Liver (tissue), 9 donors: ENCODE measurements around the gene LYSMD2. TPM values are rescaled to one million over a fixed set of nuclear protein-coding genes. Genes with fewer than 3 reads are reported as not detected.

Experiments
- DNase-seq: peaks from one replicate; pipeline ENCODE4 v3.0.0-alpha.2; 2017; ENCODE audit warnings: low spot score
- H3K27ac ChIP-seq, 2 donors: one replicate each; pipeline ENCODE4 v1.7.0; 2013; ENCODE audit warnings: inconsistent platforms in 2 of 2, low read length in 2 of 2, control low read depth in 1 of 2, low read depth in 1 of 2, mild to moderate bottlenecking in 1 of 2
- H3K27me3 ChIP-seq, 4 donors: one replicate each; pipeline versions ENCODE4 v1.6.1 to v1.7.0; 2013; ENCODE audit warnings: low read length in 3 of 4, inconsistent platforms in 1 of 4, mild to moderate bottlenecking in 1 of 4, moderate library complexity in 1 of 4; ENCODE audit not compliant: control insufficient read depth in 4 of 4, insufficient read depth in 4 of 4
- H3K36me3 ChIP-seq, 4 donors: one replicate each; pipeline versions ENCODE4 v1.6.1 to v1.7.0; 2013; ENCODE audit warnings: low read length in 3 of 4, mild to moderate bottlenecking in 3 of 4, low read depth in 1 of 4, moderate library complexity in 1 of 4; ENCODE audit not compliant: control insufficient read depth in 4 of 4, insufficient read depth in 3 of 4
- H3K4me1 ChIP-seq, 4 donors: one replicate each; pipeline versions ENCODE4 v1.6.1 to v1.7.0; 2013; ENCODE audit warnings: low read length in 3 of 4, mild to moderate bottlenecking in 3 of 4, moderate library complexity in 1 of 4; ENCODE audit not compliant: control insufficient read depth in 4 of 4, insufficient read depth in 4 of 4
- H3K4me3 ChIP-seq, 3 donors: one replicate each; pipeline versions ENCODE4 v1.6.1 to v1.7.0; 2013; ENCODE audit warnings: low read length in 3 of 3, control low read depth in 1 of 3, low read depth in 1 of 3, mild to moderate bottlenecking in 1 of 3
- H3K9ac ChIP-seq, 2 donors: one replicate each; pipeline ENCODE4 v1.7.0; 2013; ENCODE audit warnings: low read length in 2 of 2, mild to moderate bottlenecking in 2 of 2, moderate library complexity in 2 of 2, control low read depth in 1 of 2, low read depth in 1 of 2
- H3K9me3 ChIP-seq, 4 donors: one replicate each; pipeline versions ENCODE4 v1.6.1 to v1.7.0; 2013; ENCODE audit warnings: low read length in 3 of 4; ENCODE audit not compliant: control insufficient read depth in 4 of 4
- ATF3 ChIP-seq: IDR thresholded peaks from 2 replicates; pipeline ENCODE4 v1.6.1; 2016; ENCODE audit warnings: antibody characterized with exemption
- EGR1 ChIP-seq, 2 donors: IDR thresholded peaks; 2 replicates each; pipeline ENCODE4 v1.6.1; 2016 to 2018; ENCODE audit warnings: antibody characterized with exemption in 2 of 2, low read depth in 2 of 2
- FOXA1 ChIP-seq: IDR thresholded peaks from 2 replicates; pipeline ENCODE4 v1.6.1; 2016; ENCODE audit warnings: antibody characterized with exemption
- GABPA ChIP-seq, 2 donors: IDR thresholded peaks in 1 of 2; conservative IDR thresholded peaks in 1 of 2; 2 replicates each; pipeline ENCODE4 v1.6.1; 2016; ENCODE audit warnings: antibody characterized with exemption in 2 of 2, mild to moderate bottlenecking in 1 of 2, moderate library complexity in 1 of 2
- HNF4A ChIP-seq, 2 donors: conservative IDR thresholded peaks; 2 replicates each; pipeline ENCODE4 v1.6.1; 2016; ENCODE audit warnings: antibody characterized with exemption in 2 of 2, mild to moderate bottlenecking in 2 of 2
- HNF4G ChIP-seq: IDR thresholded peaks from 2 replicates; pipeline ENCODE4 v1.6.1; 2016; ENCODE audit warnings: antibody characterized with exemption
- JUND ChIP-seq, 2 donors: IDR thresholded peaks; 2 replicates each; pipeline ENCODE4 v1.6.1; 2016; ENCODE audit warnings: antibody characterized with exemption in 2 of 2
- RAD21 ChIP-seq, 2 donors: IDR thresholded peaks; 2 replicates each; pipeline ENCODE4 v1.6.1; 2016; ENCODE audit warnings: antibody characterized with exemption in 2 of 2, mild to moderate bottlenecking in 2 of 2
- REST ChIP-seq: IDR thresholded peaks from 2 replicates; pipeline ENCODE4 v1.6.1; 2016; ENCODE audit warnings: antibody characterized with exemption, mild to moderate bottlenecking
- RXRA ChIP-seq, 2 donors: IDR thresholded peaks; 2 replicates each; pipeline ENCODE4 v1.6.1; 2017 to 2018; ENCODE audit warnings: antibody characterized with exemption in 2 of 2, mild to moderate bottlenecking in 1 of 2
- SP1 ChIP-seq: IDR thresholded peaks from 2 replicates; pipeline ENCODE4 v1.6.1; 2018; ENCODE audit warnings: antibody characterized with exemption, mild to moderate bottlenecking
- TAF1 ChIP-seq: conservative IDR thresholded peaks from 2 replicates; pipeline ENCODE4 v1.6.1; 2016; ENCODE audit warnings: antibody characterized with exemption, mild to moderate bottlenecking
- ZBTB33 ChIP-seq: IDR thresholded peaks from 2 replicates; pipeline ENCODE4 v1.6.1; 2016; ENCODE audit warnings: antibody characterized with exemption
- WGBS: extraction: QIAGEN DNeasy Blood & Tissue Kit; methylation state at CpG from one replicate; pipeline ENCODE4 v1.1.7; 2013; 5-methylcytosine and 5-hydroxymethylcytosine counted together
- polyA plus RNA-seq, 2 donors: library from polyadenylated mRNA; stranded (reverse) in 1 of 2; unstranded in 1 of 2; fragments of 200-250 nt in 1 of 2; fragments of >200 nt in 1 of 2; fragmentation: Nextera tagmentation in 1 of 2; extraction: Ambion mirVana in 1 of 2; gene quantifications; one replicate each; pipeline versions ENCODE4 v1.2.1 to v1.2.3, GENCODE V29; 2013 to 2015
- total RNA-seq, 2 donors: library from RNA; depleted of rRNA; stranded (reverse); fragments of >200 nt; gene quantifications; one replicate each; pipeline ENCODE4 v1.2.3, GENCODE V29; 2014
- TF ChIP-seq, protein P1 (sequence below): fragments of 150-350 bp; IDR thresholded peaks from 2 replicates; pipeline ENCODE4 v1.5.1; 2017; ENCODE audit warnings: improper control_type of control experiment, low read depth, low read length; ENCODE audit not compliant: missing input control
- donor health status: healthy.
- donor health status: healthy.
- donor health status: healthy.
- donor health status: healthy.
- donor health status: healthy.

Gene LYSMD2
- total and polyA plus RNA-seq, 4 donors, result 5.2 to 9.4 (median 6.5) TPM

DNA sequence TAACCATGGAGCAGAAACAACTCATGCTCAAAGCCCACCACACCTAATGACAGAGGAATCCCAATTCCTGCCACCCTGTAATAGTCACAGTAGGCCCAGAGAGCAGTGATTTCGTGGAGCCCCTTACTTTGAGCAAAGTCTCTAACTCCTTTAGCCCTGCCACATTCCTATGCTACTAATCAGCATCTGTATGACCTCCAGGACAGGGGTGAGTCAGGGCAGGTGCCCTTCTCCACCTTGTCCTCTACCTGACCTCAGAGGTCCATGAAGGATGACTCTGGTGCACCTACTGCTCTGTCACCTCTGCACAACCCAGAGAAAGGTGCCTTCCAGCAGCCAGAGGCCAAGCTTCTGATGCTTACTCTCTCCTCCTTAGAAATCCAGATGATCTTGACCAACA lies 62.2 kb downstream of the LYSMD2 start:
- no peak overlapping the region for H3K9ac ChIP-seq
- no peaks in the 10 kb centered on the region for H3K4me1 ChIP-seq
- H3K27me3 ChIP-seq, result peaks cover 0 to 2% (median 0%) of the 10 kb centered on the region in 4 donors
- 30% methylated on average over 1 of the region's 1 CpG for WGBS
- no peak for DNase-seq
- H3K9me3 ChIP-seq, result no peaks in the 10 kb centered on the region
- TF ChIP-seq HNF4A (conservative IDR thresholded peaks at IDR 0.05) (no peak), REST (no peak), SP1 (no peak), RAD21 (IDR thresholded peaks at IDR 0.05) (no peak), EGR1 (IDR thresholded peaks at IDR 0.05; ENCODE audit: low read depth in 2 of 2) (no peak), ATF3 (no peak), TAF1 (no peak), FOXA1 (no peak), HNF4G (no peak), JUND (IDR thresholded peaks at IDR 0.05) (no peak), RXRA (IDR thresholded peaks at IDR 0.05) (no peak), ZBTB33 (no peak), GABPA (IDR thresholded peaks at IDR 0.05 in 1 of 2, conservative IDR thresholded peaks at IDR 0.05 in 1 of 2) (no peak)
- TF ChIP-seq, protein P1, sequence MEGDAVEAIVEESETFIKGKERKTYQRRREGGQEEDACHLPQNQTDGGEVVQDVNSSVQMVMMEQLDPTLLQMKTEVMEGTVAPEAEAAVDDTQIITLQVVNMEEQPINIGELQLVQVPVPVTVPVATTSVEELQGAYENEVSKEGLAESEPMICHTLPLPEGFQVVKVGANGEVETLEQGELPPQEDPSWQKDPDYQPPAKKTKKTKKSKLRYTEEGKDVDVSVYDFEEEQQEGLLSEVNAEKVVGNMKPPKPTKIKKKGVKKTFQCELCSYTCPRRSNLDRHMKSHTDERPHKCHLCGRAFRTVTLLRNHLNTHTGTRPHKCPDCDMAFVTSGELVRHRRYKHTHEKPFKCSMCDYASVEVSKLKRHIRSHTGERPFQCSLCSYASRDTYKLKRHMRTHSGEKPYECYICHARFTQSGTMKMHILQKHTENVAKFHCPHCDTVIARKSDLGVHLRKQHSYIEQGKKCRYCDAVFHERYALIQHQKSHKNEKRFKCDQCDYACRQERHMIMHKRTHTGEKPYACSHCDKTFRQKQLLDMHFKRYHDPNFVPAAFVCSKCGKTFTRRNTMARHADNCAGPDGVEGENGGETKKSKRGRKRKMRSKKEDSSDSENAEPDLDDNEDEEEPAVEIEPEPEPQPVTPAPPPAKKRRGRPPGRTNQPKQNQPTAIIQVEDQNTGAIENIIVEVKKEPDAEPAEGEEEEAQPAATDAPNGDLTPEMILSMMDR, result no peak
- no peaks in the 10 kb centered on the region for H3K36me3 ChIP-seq
- no peak overlapping the region for H3K27ac ChIP-seq
- H3K4me3 ChIP-seq, result no peak overlapping the region

Other genes with a start within 250 kb of the LYSMD2 start
- 10 to 100 TPM; 28.7 to 58.5 TPM for gene DMXL2, start 114.9 kb downstream of the LYSMD2 start, total RNA-seq
- gene DMXL2, start 114.9 kb downstream of the LYSMD2 start, polyA plus RNA-seq, result 1 to 10 TPM; 3.4 to 6.6 TPM
- under 1 TPM; under 0.01 to 0.05 TPM for gene SCG3, start 56.2 kb downstream of the LYSMD2 start, total RNA-seq
- gene SCG3, start 56.2 kb downstream of the LYSMD2 start, polyA plus RNA-seq, result under 1 TPM in 1 of 2 donors, not detected in 1; 0.01 TPM
- 1 to 10 TPM; 1.6 to 2.1 TPM for gene TMOD2, start 13.9 kb upstream of the LYSMD2 start, total RNA-seq
- under 1 TPM; 0.46 to 0.51 TPM for gene TMOD2, start 13.9 kb upstream of the LYSMD2 start, polyA plus RNA-seq
- gene TMOD3, start 92.0 kb upstream of the LYSMD2 start, total RNA-seq, result 10 to 100 TPM; 16.0 to 23.9 TPM
- 10 to 100 TPM in 1 of 2 donors, 1 to 10 TPM in 1; 7.2 to 12.1 TPM for gene TMOD3, start 92.0 kb upstream of the LYSMD2 start, polyA plus RNA-seq
- gene LEO1, start 234.1 kb upstream of the LYSMD2 start, total RNA-seq, result 10 to 100 TPM; 13.3 to 23.3 TPM
- gene LEO1, start 234.1 kb upstream of the LYSMD2 start, polyA plus RNA-seq, result 10 to 100 TPM; 11.3 to 14.5 TPM